Transverse colon (tissue), 4 donors: ENCODE data around the gene GJD4.

ENCODE experiments used
- CTCF ChIP-seq, 5 experiments: fragments of 200-600 bp in 3 of 5; fragments of 450-650 bp in 2 of 5; sonication (generic) in 3 of 5; IDR thresholded peaks; 1 replicate in 2 of 5; 2 replicates in 3 of 5; pipeline ENCODE4 v1.5.1; 2016 to 2017; ENCODE audit warnings: antibody characterized with exemption in 5 of 5, inconsistent platforms in 3 of 5, mild to moderate bottlenecking in 2 of 5, moderate library complexity in 1 of 5
- POLR2AphosphoS5 ChIP-seq, 3 donors: sonication (generic); formaldehyde crosslinking; IDR thresholded peaks; one replicate each; pipeline ENCODE4 v1.6.1; 2016; ENCODE audit warnings: antibody characterized with exemption in 3 of 3

GRCh38 chr10:35565602-35566081 is 39.5 kb upstream of the GJD4 start:
- TF ChIP-seq POLR2AphosphoS5 (IDR thresholded peaks at IDR 0.05) (no peak), CTCF (IDR thresholded peaks at IDR 0.05) (no peak)
